LNCaP clone FGC (cell line): ENCODE results near the gene MX2.

ENCODE experiments used
- DNase-seq: peaks from one replicate; pipeline ENCODE4 v3.0.0-alpha.2; 2011; ENCODE audit warnings: low read depth
- H3K4me3 ChIP-seq: 2 replicates; pipeline ENCODE4 v1.5.1; 2011; ENCODE audit warnings: mild to moderate bottlenecking, low read depth, low read length, control low read depth
- CTCF ChIP-seq: IDR thresholded peaks from 2 replicates; pipeline ENCODE4 v1.5.1; 2012; ENCODE audit warnings: mild to moderate bottlenecking; ENCODE audit not compliant: control insufficient read depth, insufficient read depth; ENCODE audit errors: extremely low read depth

Gene MX2

GRCh38 chr21:41367301-41367944, 5.6 kb downstream of the MX2 start:
- no peak for DNase-seq
- TF ChIP-seq CTCF = no peak
- H3K4me3 ChIP-seq = no peak overlapping the region

GRCh38 chr21:41367945-41368734, 6.3 kb downstream of the MX2 start:
- TF ChIP-seq CTCF = no peak
- H3K4me3 ChIP-seq = no peak overlapping the region
- no peak for DNase-seq

GRCh38 chr21:41368735-41369104, 6.9 kb downstream of the MX2 start:
- no peak overlapping the region for H3K4me3 ChIP-seq
- DNase-seq = no peak
- no peak for TF ChIP-seq CTCF

- no peak for DNase-seq
- TF ChIP-seq CTCF = no peak
- H3K4me3 ChIP-seq = no peak overlapping the region
These were observed 7.5 kb downstream of the MX2 start for GRCh38 chr21:41369105-41369919.

GRCh38 chr21:41369920-41370839, 8.4 kb downstream of the MX2 start:
- DNase-seq = no peak
- no peak overlapping the region for H3K4me3 ChIP-seq
- TF ChIP-seq CTCF = no peak

GRCh38 chr21:41370840-41371684, 9.2 kb downstream of the MX2 start:
- DNase-seq = no peak
- TF ChIP-seq CTCF = no peak
- no peak overlapping the region for H3K4me3 ChIP-seq
